ENCODE results near the gene FBLN7.
A peak's percentile ranks its signal among the peaks of the same experiment; 100 is the strongest.

FBLN7 gene

GRCh38 chr2:112140899-112141625 is 2.9 kb downstream of the FBLN7 start:
- no peak for DNase-seq (ENCODE audit: low read depth in 3 of 3)

- DNase-seq (ENCODE audit: low read depth in 3 of 3): no peak
Observed at GRCh38 chr2:112141626-112142007, 3.4 kb downstream of the FBLN7 start.

- DNase-seq (ENCODE audit: low read depth in 3 of 3): no peak
Observed at GRCh38 chr2:112142525-112143078, 4.4 kb downstream of the FBLN7 start.

- DNase-seq (ENCODE audit: low read depth in 3 of 3): no peak
Observed at GRCh38 chr2:112143150-112143549, 5.0 kb downstream of the FBLN7 start.

GRCh38 chr2:112144966-112145365 is 6.8 kb downstream of the FBLN7 start:
- DNase-seq (ENCODE audit: low read depth in 3 of 3): no peak

- DNase-seq (ENCODE audit: low read depth in 3 of 3): no peak
Observed at GRCh38 chr2:112147382-112148168, 9.4 kb downstream of the FBLN7 start.

GRCh38 chr2:112148477-112148876 is 10.3 kb downstream of the FBLN7 start:
- DNase-seq (ENCODE audit: low read depth in 3 of 3): no peak

- no peak for DNase-seq (ENCODE audit: low read depth in 3 of 3)
Observed at GRCh38 chr2:112149194-112149593, 11.0 kb downstream of the FBLN7 start.

GRCh38 chr2:112149866-112150435 is 11.8 kb downstream of the FBLN7 start:
- no peak for DNase-seq (ENCODE audit: low read depth in 3 of 3)

GRCh38 chr2:112150447-112150846 is 12.3 kb downstream of the FBLN7 start:
- no peak for DNase-seq (ENCODE audit: low read depth in 3 of 3)

- no peak for DNase-seq (ENCODE audit: low read depth in 3 of 3)
Observed at GRCh38 chr2:112150851-112151250, 12.7 kb downstream of the FBLN7 start.

GRCh38 chr2:112151271-112151670 is 13.1 kb downstream of the FBLN7 start:
- no peak for DNase-seq (ENCODE audit: low read depth in 3 of 3)

GRCh38 chr2:112151701-112152440 is 13.7 kb downstream of the FBLN7 start:
- DNase-seq (ENCODE audit: low read depth in 3 of 3): no peak

- no peak for DNase-seq (ENCODE audit: low read depth in 3 of 3)
Observed at GRCh38 chr2:112152476-112153178, 14.4 kb downstream of the FBLN7 start.

GRCh38 chr2:112153179-112153490 is 14.9 kb downstream of the FBLN7 start:
- no peak for DNase-seq (ENCODE audit: low read depth in 3 of 3)

GRCh38 chr2:112153501-112153900 is 15.3 kb downstream of the FBLN7 start:
- DNase-seq (ENCODE audit: low read depth in 3 of 3): no peak

GRCh38 chr2:112154246-112155117 is 16.3 kb downstream of the FBLN7 start:
- peak in 1 of 3 experiments; percentile 5 for DNase-seq (ENCODE audit: low read depth in 3 of 3)

- peak in 2 of 3 experiments; percentile 6 to 28 for DNase-seq (ENCODE audit: low read depth in 3 of 3)
Observed at GRCh38 chr2:112155331-112156151, 17.4 kb downstream of the FBLN7 start.
